GM10248 (cell line): ENCODE measurements around the gene EPHA6.

Source experiments
- CTCF ChIA-PET: fragments of 300-600 bp; sonication (Branson Sonifier 250); formaldehyde crosslinking; extraction: SDS; loops from one replicate; lab custom pipeline; 2021; ENCODE audit warnings: antibody characterized with exemption; lab: Yijun Ruan, JAX
- POLR2A ChIA-PET: fragments of 350-650 bp; sonication (Branson Sonifier 250); formaldehyde crosslinking; extraction: SDS; loops from one replicate; lab custom pipeline; 2020; ENCODE audit warnings: antibody characterized with exemption; lab: Yijun Ruan, JAX
- DNase-seq: peaks from one replicate; pipeline ENCODE4 v3.0.0; 2012; ENCODE audit errors: extremely low spot score
- CTCF ChIP-seq: IDR thresholded peaks from 2 replicates; pipeline ENCODE4 v1.5.1; 2012; ENCODE audit warnings: mild to moderate bottlenecking, low read depth; ENCODE audit errors: extremely low read depth, missing control alignments, control extremely low read depth

The EPHA6 gene

GRCh38 chr3:97338375-97338774 is 524.0 kb downstream of the EPHA6 start:
- ChIA-PET CTCF (no interaction called here), POLR2A (no interaction called here)
- TF ChIP-seq CTCF = no peak
- DNase-seq = no peak

GRCh38 chr3:97340940-97341339 is 526.5 kb downstream of the EPHA6 start:
- TF ChIP-seq CTCF = no peak
- ChIA-PET CTCF (no interaction called here), POLR2A (no interaction called here)
- DNase-seq = no peak

- CTCF ChIA-PET = no interaction called here
- POLR2A ChIA-PET = no interaction called here
- TF ChIP-seq CTCF = no peak
- DNase-seq = no peak
Observed at GRCh38 chr3:97347780-97348179, 533.4 kb downstream of the EPHA6 start.

- TF ChIP-seq CTCF = no peak
Observed at GRCh38 chr3:97350971-97351370, 536.6 kb downstream of the EPHA6 start.

DNA sequence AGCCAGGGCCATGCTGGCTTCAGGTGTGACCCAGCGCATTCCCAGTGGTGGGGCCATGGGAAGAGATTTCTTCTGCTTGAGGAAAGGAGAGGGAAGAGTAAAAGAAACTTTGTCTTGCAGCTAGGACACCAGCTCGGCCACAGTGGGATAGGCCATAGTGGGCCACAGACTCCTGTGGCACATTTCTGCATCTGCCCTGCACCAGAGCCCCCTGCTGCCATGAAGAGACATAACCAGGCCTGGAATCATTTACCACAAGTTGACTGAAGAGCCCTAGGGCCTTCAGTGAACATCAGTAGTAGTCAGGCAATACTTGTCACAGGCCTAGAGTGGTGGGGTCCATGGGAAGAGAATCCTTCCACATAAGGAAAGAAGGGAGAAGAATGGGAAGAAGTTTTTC is 538.8 kb downstream of the EPHA6 start:
- ChIA-PET POLR2A (no interaction called here), CTCF (no interaction called here)
- TF ChIP-seq CTCF = no peak
- no peak for DNase-seq

More at GRCh38 chr3:97350971-97351370, 536.6 kb downstream of the EPHA6 start:
- ChIA-PET CTCF (no interaction called here), POLR2A (no interaction called here)
- no peak for DNase-seq

GRCh38 chr3:97359977-97360376 is 545.6 kb downstream of the EPHA6 start:
- ChIA-PET POLR2A (no interaction called here), CTCF (no interaction called here)

More at GRCh38 chr3:97359977-97360376, 545.6 kb downstream of the EPHA6 start:
- no peak for TF ChIP-seq CTCF
- no peak for DNase-seq
